ENCODE measurements around the gene RSRC1.

RSRC1 gene

DNA sequence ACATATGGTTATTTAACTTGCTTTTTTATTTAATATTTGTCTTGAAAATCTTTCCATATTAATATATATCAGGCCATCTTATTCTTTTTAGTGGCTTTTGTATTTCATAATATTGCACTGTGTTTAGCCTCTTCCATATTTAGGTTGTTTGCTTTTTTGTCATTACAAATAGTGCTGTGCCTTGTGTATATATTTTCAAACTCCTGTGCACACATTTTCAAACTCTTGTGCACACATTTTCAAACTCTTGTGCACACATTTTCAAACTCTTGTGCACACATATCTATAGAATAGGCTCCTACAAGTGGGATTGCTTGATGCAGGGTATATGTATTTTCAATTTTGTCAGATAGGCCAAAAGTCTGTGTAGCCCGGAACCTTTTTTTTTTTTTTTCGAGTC, 343.1 kb downstream of the RSRC1 start:
- TF ChIP-seq CSRNP3 (CRISPR knock-in tag; IDR thresholded peaks at IDR 0.05) = no peak
- no peak for TF ChIP-seq POU6F1 (CRISPR knock-in tag; IDR thresholded peaks at IDR 0.05; ENCODE audit: borderline replicate concordance, low read depth)
- TF ChIP-seq SNAI2 (CRISPR knock-in tag; IDR thresholded peaks at IDR 0.05) = no peak
- TF ChIP-seq CSDC2 (CRISPR knock-in tag; IDR thresholded peaks at IDR 0.05) = no peak
- TF ChIP-seq PATZ1 (CRISPR knock-in tag; IDR thresholded peaks at IDR 0.05; ENCODE audit: borderline replicate concordance) = no peak
- no peak for TF ChIP-seq PPARA (CRISPR knock-in tag; IDR thresholded peaks at IDR 0.05; ENCODE audit: borderline replicate concordance)
- no peak for TF ChIP-seq ZNF565 (CRISPR knock-in tag; conservative IDR thresholded peaks at IDR 0.05; ENCODE audit: low read depth)
- TF ChIP-seq OSR1 (CRISPR knock-in tag; IDR thresholded peaks at IDR 0.05) = no peak

DNA sequence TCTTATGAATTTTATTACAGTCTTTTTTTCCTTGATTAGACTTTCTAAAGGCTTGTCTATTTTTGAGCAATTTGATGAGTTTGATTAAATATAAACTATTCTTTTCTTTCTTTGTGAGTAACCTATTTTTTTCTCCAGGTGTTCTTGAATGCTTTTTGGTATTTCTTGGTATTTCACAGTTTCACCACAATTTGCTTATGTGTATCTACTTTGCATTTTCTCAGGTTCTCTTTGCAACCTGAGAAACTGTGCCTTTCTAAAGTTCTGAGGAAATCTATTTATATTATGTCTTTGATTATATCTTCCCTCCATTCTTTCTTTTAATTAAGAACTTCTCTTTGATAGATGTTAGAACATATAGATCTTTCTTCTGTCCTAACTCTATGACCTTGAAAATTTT, 344.0 kb downstream of the RSRC1 start:
- TF ChIP-seq TCF4 (CRISPR knock-in tag; IDR thresholded peaks at IDR 0.05; ENCODE audit: borderline replicate concordance) = no peak
- TF ChIP-seq, protein P1, sequence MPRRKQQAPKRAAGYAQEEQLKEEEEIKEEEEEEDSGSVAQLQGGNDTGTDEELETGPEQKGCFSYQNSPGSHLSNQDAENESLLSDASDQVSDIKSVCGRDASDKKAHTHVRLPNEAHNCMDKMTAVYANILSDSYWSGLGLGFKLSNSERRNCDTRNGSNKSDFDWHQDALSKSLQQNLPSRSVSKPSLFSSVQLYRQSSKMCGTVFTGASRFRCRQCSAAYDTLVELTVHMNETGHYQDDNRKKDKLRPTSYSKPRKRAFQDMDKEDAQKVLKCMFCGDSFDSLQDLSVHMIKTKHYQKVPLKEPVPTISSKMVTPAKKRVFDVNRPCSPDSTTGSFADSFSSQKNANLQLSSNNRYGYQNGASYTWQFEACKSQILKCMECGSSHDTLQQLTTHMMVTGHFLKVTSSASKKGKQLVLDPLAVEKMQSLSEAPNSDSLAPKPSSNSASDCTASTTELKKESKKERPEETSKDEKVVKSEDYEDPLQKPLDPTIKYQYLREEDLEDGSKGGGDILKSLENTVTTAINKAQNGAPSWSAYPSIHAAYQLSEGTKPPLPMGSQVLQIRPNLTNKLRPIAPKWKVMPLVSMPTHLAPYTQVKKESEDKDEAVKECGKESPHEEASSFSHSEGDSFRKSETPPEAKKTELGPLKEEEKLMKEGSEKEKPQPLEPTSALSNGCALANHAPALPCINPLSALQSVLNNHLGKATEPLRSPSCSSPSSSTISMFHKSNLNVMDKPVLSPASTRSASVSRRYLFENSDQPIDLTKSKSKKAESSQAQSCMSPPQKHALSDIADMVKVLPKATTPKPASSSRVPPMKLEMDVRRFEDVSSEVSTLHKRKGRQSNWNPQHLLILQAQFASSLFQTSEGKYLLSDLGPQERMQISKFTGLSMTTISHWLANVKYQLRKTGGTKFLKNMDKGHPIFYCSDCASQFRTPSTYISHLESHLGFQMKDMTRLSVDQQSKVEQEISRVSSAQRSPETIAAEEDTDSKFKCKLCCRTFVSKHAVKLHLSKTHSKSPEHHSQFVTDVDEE (CRISPR knock-in tag; IDR thresholded peaks at IDR 0.05) = no peak
- TF ChIP-seq POU6F1 (CRISPR knock-in tag; IDR thresholded peaks at IDR 0.05; ENCODE audit: borderline replicate concordance, low read depth) = no peak
- TF ChIP-seq ESRRG (CRISPR knock-in tag; IDR thresholded peaks at IDR 0.05) = no peak
- TF ChIP-seq ZC3H10 (CRISPR knock-in tag; IDR thresholded peaks at IDR 0.05) = no peak
- no peak for TF ChIP-seq SNAI2 (CRISPR knock-in tag; IDR thresholded peaks at IDR 0.05)
- no peak for TF ChIP-seq PPARA (CRISPR knock-in tag; IDR thresholded peaks at IDR 0.05; ENCODE audit: borderline replicate concordance)
- no peak for TF ChIP-seq ZNF70 (CRISPR knock-in tag; IDR thresholded peaks at IDR 0.05)
- no peak for TF ChIP-seq ZNF565 (CRISPR knock-in tag; conservative IDR thresholded peaks at IDR 0.05; ENCODE audit: low read depth)
- no peak for TF ChIP-seq CSRNP3 (CRISPR knock-in tag; IDR thresholded peaks at IDR 0.05)
- TF ChIP-seq GLIS3 (CRISPR knock-in tag; IDR thresholded peaks at IDR 0.05) = no peak
- TF ChIP-seq ZFP30 (CRISPR knock-in tag; IDR thresholded peaks at IDR 0.05) = no peak
- no peak for TF ChIP-seq ISL1 (CRISPR knock-in tag; IDR thresholded peaks at IDR 0.05)
- no peak for TF ChIP-seq ZNF8 (CRISPR knock-in tag; IDR thresholded peaks at IDR 0.05)
- no peak for TF ChIP-seq RARB (CRISPR knock-in tag; IDR thresholded peaks at IDR 0.05)
- no peak for ATAC-seq

More for the DNA sequence above, 343.1 kb downstream of the RSRC1 start:
- no peak for ATAC-seq

- ATAC-seq = no peak
- TF ChIP-seq CSRNP3 (CRISPR knock-in tag; IDR thresholded peaks at IDR 0.05) (no peak), CSDC2 (CRISPR knock-in tag; IDR thresholded peaks at IDR 0.05) (no peak), PPARA (CRISPR knock-in tag; IDR thresholded peaks at IDR 0.05; ENCODE audit: borderline replicate concordance) (no peak), ZFP3 (CRISPR knock-in tag; IDR thresholded peaks at IDR 0.05) (no peak), OSR1 (CRISPR knock-in tag; IDR thresholded peaks at IDR 0.05) (no peak), GLIS3 (CRISPR knock-in tag; IDR thresholded peaks at IDR 0.05) (no peak), CREB5 (CRISPR knock-in tag; IDR thresholded peaks at IDR 0.05; ENCODE audit: low read depth) (no peak)
Measured at GRCh38 chr3:158455406-158455805, 345.5 kb downstream of the RSRC1 start.

Data from SK-N-SH treated with all-trans-retinoic acid at 6 μM for 48 hours (cell line).